ENCODE measurements around the gene TP53INP2.

The TP53INP2 gene

DNA sequence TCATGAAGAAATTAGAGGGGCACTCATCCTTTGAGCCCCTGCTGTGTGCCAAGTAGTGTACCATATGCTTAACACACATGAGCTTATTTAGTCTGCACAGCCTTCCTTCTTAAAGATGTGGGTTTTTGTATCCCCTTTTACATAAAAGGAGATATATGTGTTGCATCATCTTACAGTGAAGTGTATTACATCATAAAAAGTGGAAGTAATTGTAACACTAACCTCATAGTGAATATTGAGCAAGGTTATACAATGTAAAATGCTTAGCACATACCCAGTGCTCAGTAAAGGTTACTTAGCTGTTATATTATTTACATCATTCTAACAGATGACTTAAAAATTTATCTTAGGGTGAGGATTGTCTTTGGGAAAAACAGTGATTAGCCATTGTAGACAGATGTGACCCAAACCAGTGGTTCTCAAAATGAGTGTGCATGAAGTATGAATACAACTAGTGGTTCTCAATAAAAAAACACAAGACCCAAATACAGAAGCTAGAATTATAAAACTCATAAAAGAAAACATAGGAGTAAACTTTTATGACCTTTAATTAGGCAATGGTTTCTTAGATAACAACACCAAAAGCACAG is 23.5 kb upstream of the TP53INP2 start (continued):
- TF ChIP-seq, protein P1, sequence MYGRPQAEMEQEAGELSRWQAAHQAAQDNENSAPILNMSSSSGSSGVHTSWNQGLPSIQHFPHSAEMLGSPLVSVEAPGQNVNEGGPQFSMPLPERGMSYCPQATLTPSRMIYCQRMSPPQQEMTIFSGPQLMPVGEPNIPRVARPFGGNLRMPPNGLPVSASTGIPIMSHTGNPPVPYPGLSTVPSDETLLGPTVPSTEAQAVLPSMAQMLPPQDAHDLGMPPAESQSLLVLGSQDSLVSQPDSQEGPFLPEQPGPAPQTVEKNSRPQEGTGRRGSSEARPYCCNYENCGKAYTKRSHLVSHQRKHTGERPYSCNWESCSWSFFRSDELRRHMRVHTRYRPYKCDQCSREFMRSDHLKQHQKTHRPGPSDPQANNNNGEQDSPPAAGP (tag by site-specific recombination; IDR thresholded peaks at IDR 0.05): no peak
- TF ChIP-seq ZSCAN30 (tag by site-specific recombination; IDR thresholded peaks at IDR 0.05) (no peak), TRIM28 (IDR thresholded peaks at IDR 0.05; ENCODE audit: borderline replicate concordance, low read length) (no peak), ZNF324 (tag by site-specific recombination; IDR thresholded peaks at IDR 0.05) (0 out of 2 replicates have a peak, but pooled peaks have one; percentile 36), ZNF785 (tag by site-specific recombination; IDR thresholded peaks at IDR 0.05) (no peak), ZNF658 (tag by site-specific recombination; IDR thresholded peaks at IDR 0.05) (no peak), ZNF548 (tag by site-specific recombination; IDR thresholded peaks at IDR 0.05) (no peak), HOXD13 (CRISPR knock-in tag; IDR thresholded peaks at IDR 0.05; ENCODE audit: borderline replicate concordance) (no peak), ZIC2 (tag by site-specific recombination; IDR thresholded peaks at IDR 0.05) (no peak), IKZF3 (tag by site-specific recombination; IDR thresholded peaks at IDR 0.05) (no peak), ZNF677 (tag by site-specific recombination; IDR thresholded peaks at IDR 0.05) (no peak), ZNF175 (tag by site-specific recombination; IDR thresholded peaks at IDR 0.05) (no peak), SCRT1 (tag by site-specific recombination; IDR thresholded peaks at IDR 0.05; ENCODE audit: borderline replicate concordance) (no peak), HOXA7 (CRISPR knock-in tag; IDR thresholded peaks at IDR 0.05; ENCODE audit: borderline replicate concordance) (no peak), ZNF837 (tag by site-specific recombination; IDR thresholded peaks at IDR 0.05) (no peak), ZNF19 (tag by site-specific recombination; IDR thresholded peaks at IDR 0.05; ENCODE audit: low read depth) (no peak), ZNF624 (tag by site-specific recombination; IDR thresholded peaks at IDR 0.05) (no peak)
- TF ChIP-seq, protein P2, sequence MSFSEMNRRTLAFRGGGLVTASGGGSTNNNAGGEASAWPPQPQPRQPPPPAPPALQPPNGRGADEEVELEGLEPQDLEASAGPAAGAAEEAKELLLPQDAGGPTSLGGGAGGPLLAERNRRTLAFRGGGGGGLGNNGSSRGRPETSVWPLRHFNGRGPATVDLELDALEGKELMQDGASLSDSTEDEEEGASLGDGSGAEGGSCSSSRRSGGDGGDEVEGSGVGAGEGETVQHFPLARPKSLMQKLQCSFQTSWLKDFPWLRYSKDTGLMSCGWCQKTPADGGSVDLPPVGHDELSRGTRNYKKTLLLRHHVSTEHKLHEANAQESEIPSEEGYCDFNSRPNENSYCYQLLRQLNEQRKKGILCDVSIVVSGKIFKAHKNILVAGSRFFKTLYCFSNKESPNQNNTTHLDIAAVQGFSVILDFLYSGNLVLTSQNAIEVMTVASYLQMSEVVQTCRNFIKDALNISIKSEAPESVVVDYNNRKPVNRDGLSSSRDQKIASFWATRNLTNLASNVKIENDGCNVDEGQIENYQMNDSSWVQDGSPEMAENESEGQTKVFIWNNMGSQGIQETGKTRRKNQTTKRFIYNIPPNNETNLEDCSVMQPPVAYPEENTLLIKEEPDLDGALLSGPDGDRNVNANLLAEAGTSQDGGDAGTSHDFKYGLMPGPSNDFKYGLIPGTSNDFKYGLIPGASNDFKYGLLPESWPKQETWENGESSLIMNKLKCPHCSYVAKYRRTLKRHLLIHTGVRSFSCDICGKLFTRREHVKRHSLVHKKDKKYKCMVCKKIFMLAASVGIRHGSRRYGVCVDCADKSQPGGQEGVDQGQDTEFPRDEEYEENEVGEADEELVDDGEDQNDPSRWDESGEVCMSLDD (tag by site-specific recombination; IDR thresholded peaks at IDR 0.05): no peak
- TF ChIP-seq, protein P3, sequence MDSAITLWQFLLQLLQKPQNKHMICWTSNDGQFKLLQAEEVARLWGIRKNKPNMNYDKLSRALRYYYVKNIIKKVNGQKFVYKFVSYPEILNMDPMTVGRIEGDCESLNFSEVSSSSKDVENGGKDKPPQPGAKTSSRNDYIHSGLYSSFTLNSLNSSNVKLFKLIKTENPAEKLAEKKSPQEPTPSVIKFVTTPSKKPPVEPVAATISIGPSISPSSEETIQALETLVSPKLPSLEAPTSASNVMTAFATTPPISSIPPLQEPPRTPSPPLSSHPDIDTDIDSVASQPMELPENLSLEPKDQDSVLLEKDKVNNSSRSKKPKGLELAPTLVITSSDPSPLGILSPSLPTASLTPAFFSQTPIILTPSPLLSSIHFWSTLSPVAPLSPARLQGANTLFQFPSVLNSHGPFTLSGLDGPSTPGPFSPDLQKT (IDR thresholded peaks at IDR 0.05; ENCODE audit: borderline replicate concordance, low read depth, low read length): no peak
- TF ChIP-seq, protein P4, sequence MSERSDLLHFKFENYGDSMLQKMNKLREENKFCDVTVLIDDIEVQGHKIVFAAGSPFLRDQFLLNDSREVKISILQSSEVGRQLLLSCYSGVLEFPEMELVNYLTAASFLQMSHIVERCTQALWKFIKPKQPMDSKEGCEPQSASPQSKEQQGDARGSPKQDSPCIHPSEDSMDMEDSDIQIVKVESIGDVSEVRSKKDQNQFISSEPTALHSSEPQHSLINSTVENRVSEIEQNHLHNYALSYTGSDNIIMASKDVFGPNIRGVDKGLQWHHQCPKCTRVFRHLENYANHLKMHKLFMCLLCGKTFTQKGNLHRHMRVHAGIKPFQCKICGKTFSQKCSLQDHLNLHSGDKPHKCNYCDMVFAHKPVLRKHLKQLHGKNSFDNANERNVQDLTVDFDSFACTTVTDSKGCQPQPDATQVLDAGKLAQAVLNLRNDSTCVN (tag by site-specific recombination; optimal IDR thresholded peaks at IDR 0.05): no peak
- TF ChIP-seq, protein P5, sequence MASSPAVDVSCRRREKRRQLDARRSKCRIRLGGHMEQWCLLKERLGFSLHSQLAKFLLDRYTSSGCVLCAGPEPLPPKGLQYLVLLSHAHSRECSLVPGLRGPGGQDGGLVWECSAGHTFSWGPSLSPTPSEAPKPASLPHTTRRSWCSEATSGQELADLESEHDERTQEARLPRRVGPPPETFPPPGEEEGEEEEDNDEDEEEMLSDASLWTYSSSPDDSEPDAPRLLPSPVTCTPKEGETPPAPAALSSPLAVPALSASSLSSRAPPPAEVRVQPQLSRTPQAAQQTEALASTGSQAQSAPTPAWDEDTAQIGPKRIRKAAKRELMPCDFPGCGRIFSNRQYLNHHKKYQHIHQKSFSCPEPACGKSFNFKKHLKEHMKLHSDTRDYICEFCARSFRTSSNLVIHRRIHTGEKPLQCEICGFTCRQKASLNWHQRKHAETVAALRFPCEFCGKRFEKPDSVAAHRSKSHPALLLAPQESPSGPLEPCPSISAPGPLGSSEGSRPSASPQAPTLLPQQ (tag by site-specific recombination; IDR thresholded peaks at IDR 0.05): peak; percentile 48; the same call in 1 of the 2 replicates
- TF ChIP-seq, protein P6, sequence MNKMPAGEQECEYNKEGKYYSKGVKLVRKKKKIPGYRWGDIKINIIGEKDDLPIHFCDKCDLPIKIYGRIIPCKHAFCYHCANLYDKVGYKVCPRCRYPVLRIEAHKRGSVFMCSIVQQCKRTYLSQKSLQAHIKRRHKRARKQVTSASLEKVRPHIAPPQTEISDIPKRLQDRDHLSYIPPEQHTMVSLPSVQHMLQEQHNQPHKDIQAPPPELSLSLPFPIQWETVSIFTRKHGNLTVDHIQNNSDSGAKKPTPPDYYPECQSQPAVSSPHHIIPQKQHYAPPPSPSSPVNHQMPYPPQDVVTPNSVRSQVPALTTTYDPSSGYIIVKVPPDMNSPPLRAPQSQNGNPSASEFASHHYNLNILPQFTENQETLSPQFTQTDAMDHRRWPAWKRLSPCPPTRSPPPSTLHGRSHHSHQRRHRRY (tag by site-specific recombination; IDR thresholded peaks at IDR 0.05): no peak
- TF ChIP-seq, protein P7, sequence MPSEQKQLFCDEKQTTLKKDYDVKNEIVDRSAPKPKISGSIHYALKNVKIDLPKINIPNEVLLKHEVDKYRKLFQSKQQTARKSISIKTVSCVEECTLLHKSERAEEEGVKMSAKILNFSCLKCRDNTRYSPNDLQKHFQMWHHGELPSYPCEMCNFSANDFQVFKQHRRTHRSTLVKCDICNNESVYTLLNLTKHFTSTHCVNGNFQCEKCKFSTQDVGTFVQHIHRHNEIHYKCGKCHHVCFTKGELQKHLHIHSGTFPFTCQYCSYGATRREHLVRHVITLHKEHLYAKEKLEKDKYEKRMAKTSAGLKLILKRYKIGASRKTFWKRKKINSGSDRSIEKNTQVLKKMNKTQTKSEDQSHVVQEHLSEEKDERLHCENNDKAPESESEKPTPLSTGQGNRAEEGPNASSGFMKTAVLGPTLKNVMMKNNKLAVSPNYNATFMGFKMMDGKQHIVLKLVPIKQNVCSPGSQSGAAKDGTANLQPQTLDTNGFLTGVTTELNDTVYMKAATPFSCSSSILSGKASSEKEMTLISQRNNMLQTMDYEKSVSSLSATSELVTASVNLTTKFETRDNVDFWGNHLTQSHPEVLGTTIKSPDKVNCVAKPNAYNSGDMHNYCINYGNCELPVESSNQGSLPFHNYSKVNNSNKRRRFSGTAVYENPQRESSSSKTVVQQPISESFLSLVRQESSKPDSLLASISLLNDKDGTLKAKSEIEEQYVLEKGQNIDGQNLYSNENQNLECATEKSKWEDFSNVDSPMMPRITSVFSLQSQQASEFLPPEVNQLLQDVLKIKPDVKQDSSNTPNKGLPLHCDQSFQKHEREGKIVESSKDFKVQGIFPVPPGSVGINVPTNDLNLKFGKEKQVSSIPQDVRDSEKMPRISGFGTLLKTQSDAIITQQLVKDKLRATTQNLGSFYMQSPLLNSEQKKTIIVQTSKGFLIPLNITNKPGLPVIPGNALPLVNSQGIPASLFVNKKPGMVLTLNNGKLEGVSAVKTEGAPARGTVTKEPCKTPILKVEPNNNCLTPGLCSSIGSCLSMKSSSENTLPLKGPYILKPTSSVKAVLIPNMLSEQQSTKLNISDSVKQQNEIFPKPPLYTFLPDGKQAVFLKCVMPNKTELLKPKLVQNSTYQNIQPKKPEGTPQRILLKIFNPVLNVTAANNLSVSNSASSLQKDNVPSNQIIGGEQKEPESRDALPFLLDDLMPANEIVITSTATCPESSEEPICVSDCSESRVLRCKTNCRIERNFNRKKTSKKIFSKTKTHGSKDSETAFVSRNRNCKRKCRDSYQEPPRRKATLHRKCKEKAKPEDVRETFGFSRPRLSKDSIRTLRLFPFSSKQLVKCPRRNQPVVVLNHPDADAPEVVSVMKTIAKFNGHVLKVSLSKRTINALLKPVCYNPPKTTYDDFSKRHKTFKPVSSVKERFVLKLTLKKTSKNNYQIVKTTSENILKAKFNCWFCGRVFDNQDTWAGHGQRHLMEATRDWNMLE (tag by site-specific recombination; conservative IDR thresholded peaks at IDR 0.05; ENCODE audit: low read depth): no peak
- TF ChIP-seq, protein P8, sequence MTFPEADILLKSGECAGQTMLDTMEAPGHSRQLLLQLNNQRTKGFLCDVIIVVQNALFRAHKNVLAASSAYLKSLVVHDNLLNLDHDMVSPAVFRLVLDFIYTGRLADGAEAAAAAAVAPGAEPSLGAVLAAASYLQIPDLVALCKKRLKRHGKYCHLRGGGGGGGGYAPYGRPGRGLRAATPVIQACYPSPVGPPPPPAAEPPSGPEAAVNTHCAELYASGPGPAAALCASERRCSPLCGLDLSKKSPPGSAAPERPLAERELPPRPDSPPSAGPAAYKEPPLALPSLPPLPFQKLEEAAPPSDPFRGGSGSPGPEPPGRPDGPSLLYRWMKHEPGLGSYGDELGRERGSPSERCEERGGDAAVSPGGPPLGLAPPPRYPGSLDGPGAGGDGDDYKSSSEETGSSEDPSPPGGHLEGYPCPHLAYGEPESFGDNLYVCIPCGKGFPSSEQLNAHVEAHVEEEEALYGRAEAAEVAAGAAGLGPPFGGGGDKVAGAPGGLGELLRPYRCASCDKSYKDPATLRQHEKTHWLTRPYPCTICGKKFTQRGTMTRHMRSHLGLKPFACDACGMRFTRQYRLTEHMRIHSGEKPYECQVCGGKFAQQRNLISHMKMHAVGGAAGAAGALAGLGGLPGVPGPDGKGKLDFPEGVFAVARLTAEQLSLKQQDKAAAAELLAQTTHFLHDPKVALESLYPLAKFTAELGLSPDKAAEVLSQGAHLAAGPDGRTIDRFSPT (tag by site-specific recombination; IDR thresholded peaks at IDR 0.05): no peak

Data from HEK293 (cell line).